A673 (cell line): ENCODE measurements around the gene PPTC7.

Experiments
- EZH2 ChIP-seq: fragments of 200-600 bp; sonication (generic); IDR thresholded peaks from 2 replicates; pipeline ENCODE4 v1.6.1; 2017; ENCODE audit warnings: borderline replicate concordance, low read depth, mild to moderate bottlenecking, mixed read lengths, antibody characterized with exemption, low read length; ENCODE audit not compliant: poor library complexity, severe bottlenecking
- TF ChIP-seq, protein P1 (sequence below): fragments of 300-800, 200-600 bp; sonication (generic); conservative IDR thresholded peaks from 2 replicates; pipeline ENCODE4 v1.5.1; 2017; ENCODE audit warnings: low read depth, mild to moderate bottlenecking, antibody characterized with exemption, low read length, moderate library complexity, mixed read lengths

DNA sequence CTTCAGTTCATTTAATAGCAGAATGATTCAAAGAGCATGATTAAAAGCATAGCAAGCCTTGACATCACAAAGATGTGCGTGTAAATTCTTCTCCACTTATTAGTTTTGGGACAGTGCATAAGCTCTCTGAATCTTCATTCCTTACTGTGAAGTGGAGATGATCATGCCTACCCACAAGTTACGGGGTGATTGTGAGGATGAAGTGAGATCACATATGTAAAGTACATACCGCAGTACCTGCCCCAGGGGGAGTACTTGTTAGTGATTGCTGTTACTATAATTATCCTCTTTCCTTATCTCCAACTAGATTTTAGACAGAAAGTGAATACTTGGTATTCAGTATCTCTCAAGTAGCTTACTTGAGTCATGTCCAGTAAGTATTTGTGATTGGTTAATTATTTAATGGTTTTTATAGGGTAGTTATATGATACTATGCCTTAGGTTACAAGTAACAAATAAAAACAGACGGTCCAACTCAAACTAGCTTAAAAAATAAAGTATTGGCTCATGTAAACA lies 75.0 kb downstream of the PPTC7 start:
- TF ChIP-seq EZH2, result no peak
- TF ChIP-seq, protein P1, sequence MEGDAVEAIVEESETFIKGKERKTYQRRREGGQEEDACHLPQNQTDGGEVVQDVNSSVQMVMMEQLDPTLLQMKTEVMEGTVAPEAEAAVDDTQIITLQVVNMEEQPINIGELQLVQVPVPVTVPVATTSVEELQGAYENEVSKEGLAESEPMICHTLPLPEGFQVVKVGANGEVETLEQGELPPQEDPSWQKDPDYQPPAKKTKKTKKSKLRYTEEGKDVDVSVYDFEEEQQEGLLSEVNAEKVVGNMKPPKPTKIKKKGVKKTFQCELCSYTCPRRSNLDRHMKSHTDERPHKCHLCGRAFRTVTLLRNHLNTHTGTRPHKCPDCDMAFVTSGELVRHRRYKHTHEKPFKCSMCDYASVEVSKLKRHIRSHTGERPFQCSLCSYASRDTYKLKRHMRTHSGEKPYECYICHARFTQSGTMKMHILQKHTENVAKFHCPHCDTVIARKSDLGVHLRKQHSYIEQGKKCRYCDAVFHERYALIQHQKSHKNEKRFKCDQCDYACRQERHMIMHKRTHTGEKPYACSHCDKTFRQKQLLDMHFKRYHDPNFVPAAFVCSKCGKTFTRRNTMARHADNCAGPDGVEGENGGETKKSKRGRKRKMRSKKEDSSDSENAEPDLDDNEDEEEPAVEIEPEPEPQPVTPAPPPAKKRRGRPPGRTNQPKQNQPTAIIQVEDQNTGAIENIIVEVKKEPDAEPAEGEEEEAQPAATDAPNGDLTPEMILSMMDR, result no peak
